HG02885 (cell line): ENCODE measurements around the gene SLC5A6.
"Not testable (repeated sequence)": the region's sequence is repeated elsewhere in the genome, so short reads cannot be mapped to it uniquely, and the experiment has no call there.

Experiments
- ATAC-seq: cut with Tn5 transposase; IDR thresholded peaks from one replicate; pipeline ENCODE4 v1.9.1; 2021; ENCODE audit warnings: mild to moderate bottlenecking; ENCODE audit not compliant: unreplicated experiment, poor library complexity

SLC5A6 gene

DNA sequence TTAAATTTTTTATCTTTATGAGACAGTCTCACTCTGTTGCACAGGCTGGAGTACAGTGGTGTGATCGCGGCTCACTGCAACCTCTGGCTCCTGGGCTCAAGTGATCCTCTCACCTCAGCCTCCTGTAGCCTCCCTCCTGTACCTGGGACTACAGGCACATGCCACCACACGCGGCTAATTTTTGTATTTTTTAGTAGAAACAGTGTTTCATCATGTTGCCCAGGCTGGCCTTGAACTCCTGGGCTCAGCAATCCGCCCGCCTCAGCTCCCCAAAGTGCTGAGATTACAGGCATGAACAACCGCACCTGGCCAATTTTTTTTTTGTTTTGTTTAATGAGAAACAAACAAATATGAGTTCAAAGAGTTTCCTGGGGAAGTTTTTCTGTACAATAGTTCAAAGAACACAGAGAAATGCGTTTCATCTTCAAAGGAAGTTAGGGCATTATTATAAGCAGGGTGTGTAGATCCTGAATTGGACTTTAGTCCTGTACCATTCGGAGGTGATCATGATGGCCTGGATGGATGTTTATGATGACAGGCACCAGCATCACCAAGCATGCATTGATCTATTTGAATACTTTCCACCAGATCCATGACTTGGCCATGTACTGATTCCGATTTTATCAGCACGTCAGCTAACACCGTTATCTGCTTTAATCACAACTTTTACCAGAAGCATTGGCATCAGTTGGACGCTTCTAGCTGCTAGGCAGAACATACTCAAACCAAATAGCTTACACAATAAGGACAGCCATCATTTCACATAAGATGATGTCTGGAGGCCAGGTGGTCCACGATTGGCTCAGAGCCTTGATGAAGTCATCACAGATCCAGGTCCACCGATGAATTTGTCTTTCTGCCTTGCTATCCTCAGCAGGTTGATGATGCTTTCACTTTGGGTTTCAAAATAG lies 34.4 kb downstream of the SLC5A6 start:
- ATAC-seq = no peak

GRCh38 chr2:27175781-27176180 lies 36.3 kb downstream of the SLC5A6 start:
- not testable (repeated sequence) for ATAC-seq

DNA sequence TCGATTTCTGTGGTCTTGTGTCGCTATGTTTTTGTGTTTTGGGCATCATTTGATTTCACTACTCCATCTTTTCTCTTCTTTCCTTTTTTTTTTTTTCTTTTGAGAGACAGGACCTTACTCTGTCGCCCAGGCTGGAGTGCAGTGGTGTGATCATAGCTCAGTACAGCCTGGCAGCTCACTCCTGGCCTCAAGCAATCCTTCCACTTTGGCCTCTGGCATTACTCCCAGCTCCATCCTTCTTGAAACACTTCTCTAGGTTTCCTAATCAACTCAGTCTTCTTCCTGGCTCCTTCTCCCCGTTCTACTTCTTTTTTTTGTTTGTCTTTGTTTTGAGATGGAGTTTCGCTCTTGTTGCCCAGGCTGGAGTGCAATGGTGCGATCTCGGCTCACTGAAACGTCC lies 36.7 kb downstream of the SLC5A6 start:
- no peak for ATAC-seq

DNA sequence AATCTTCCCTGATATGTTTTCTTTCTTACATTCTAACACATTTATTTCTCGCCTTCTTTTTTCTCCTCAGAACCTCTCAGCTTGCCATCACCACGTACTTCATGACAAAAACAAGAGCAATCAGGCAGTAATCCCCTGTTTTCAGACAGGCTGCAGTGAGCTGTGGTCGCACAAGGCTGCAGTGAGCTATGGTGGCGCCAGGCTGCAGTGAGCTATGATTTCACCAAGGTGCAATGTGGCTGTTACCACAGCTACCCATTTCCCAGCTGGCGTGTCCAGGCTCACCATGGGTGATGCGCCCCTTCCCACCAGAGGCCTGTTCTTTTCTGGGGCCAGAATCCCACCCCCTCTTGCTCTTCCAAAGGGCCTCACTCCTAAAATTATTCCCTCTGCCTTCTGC lies 37.4 kb downstream of the SLC5A6 start:
- ATAC-seq = no peak

- no peak for ATAC-seq
These were observed 40.7 kb downstream of the SLC5A6 start for GRCh38 chr2:27171351-27171848.

DNA sequence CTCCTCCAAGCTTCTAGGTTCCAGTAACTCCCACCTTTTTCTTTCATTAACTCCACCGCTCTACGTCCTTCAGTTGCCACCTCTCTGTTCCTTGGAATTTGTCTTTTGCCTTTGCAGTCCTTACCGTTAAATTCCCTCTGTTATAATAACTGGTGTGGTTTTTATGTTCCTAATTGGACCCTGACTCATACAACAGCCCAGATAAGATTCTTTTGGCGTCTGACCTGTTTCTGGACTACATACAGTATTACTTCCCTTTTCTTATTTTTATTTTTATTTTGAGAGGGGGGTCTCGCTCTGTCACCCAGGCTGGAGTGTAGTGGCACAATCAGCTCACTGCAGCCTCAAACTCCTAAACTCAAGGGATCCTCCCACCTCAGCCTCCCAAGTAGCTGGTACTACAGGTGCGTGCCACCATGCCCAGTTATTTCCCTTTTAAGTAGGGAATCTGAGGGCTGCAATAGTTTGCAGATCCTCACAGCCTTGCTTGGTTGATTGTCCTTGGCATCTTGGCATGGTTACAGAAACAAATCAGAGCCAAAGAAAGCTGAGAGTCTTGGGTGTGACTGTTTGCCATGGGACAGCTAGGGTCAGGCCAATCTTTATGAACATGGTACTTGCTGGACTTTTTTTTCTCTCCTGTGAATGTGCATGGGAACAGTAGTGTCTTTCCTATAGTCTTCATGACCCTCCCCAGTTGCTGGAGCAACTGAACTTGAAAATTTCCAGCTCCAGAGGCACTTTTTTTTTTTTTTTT lies 41.3 kb downstream of the SLC5A6 start:
- ATAC-seq = no peak

- no peak for ATAC-seq
These were observed 46.9 kb downstream of the SLC5A6 start for GRCh38 chr2:27164960-27165763.

- ATAC-seq = no peak
These were observed 49.6 kb downstream of the SLC5A6 start for GRCh38 chr2:27162151-27163121.

DNA sequence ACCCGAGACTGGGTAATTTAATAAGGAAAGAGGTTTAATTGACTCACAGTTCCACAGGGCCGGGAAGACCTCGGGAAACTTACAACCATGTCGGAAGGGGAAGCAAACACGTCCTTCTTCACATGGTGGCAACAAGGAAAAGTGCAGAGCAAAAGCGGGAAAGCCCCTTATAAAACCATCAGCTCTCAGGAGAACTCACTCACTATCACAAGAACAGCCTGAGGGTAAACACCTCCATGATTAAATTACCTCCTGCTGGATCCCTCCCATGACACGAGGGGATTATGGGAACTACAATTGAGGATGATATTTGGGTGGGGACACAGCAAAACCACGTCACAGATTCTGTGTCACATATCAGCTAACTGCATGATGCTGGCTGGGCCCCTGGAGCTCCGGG lies 51.9 kb downstream of the SLC5A6 start:
- ATAC-seq = no peak

DNA sequence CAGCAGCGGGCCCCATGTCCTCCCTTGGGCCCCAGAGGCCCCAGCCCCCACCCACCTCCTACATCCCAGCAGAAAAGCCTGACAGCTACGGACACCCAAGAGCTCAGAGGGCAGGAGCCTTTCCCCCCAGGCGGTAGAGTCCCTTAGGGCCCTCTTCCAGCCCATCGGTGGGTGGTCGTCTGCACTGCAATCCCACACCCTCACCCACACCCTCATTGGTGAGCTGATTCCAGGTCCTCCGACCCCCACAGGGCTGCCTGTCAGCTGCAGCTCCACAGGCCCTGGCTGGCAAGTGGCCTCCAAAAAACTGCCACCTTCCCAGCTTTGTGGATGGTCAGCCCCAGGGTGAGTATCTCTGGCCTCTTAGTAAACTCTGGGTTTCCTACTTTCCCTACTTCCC lies 52.8 kb downstream of the SLC5A6 start:
- no peak for ATAC-seq

DNA sequence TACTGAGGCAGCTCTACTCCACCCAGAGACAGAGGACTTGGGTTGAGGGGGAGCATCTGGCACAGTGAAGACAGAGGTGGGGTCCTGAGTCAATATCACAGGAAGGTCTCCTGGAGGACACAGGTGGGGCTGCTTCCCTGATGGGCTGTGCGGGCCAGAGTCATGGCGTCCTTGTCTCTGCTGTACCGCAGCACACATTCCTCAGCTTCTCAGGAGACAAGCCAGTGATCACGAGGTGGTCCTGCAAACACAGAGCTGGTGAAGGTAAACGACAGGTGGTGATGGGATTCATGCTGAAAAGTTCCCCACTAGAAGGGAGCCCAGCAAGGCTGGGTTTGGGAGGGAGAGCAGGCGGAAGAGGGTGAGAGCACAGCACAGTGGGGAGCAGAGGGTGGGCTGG lies 53.6 kb downstream of the SLC5A6 start:
- ATAC-seq = no peak

GRCh38 chr2:27155069-27155520 lies 57.0 kb downstream of the SLC5A6 start:
- ATAC-seq = no peak

GRCh38 chr2:27154488-27154887 lies 57.6 kb downstream of the SLC5A6 start:
- ATAC-seq = no peak

- ATAC-seq = no peak
These were observed 59.1 kb downstream of the SLC5A6 start for GRCh38 chr2:27152796-27153464.

GRCh38 chr2:27152102-27152795 lies 59.8 kb downstream of the SLC5A6 start:
- no peak for ATAC-seq

GRCh38 chr2:27150639-27151230 lies 61.3 kb downstream of the SLC5A6 start:
- ATAC-seq = no peak
